Fibroblast of villous mesenchyme (primary cell): Measurements from ENCODE around the gene CREBZF. TPM values are rescaled to one million over a fixed set of nuclear protein-coding genes. Genes with fewer than 3 reads are reported as not detected.
A peak's percentile ranks its signal among the peaks of the same experiment; 100 is the strongest.

Experiments used
- DNase-seq: peaks from one replicate; pipeline ENCODE4 v3.0.0-alpha.2; 2010; ENCODE audit warnings: low read depth
- H3K4me3 ChIP-seq: 2 replicates; pipeline ENCODE4 v1.5.1; 2011; ENCODE audit warnings: low read depth, mild to moderate bottlenecking, low read length
- CTCF ChIP-seq: IDR thresholded peaks from 2 replicates; pipeline ENCODE4 v1.5.1; 2012; ENCODE audit warnings: low read depth, mild to moderate bottlenecking, low read length; ENCODE audit not compliant: insufficient read depth
- total RNA-seq: library from RNA; depleted of rRNA; stranded (reverse); fragments of >200 nt; gene quantifications from 2 replicates; pipeline ENCODE4 v1.2.3, GENCODE V29; 2012

Gene CREBZF
- total RNA-seq, 1 donor: 41.5 TPM

DNA sequence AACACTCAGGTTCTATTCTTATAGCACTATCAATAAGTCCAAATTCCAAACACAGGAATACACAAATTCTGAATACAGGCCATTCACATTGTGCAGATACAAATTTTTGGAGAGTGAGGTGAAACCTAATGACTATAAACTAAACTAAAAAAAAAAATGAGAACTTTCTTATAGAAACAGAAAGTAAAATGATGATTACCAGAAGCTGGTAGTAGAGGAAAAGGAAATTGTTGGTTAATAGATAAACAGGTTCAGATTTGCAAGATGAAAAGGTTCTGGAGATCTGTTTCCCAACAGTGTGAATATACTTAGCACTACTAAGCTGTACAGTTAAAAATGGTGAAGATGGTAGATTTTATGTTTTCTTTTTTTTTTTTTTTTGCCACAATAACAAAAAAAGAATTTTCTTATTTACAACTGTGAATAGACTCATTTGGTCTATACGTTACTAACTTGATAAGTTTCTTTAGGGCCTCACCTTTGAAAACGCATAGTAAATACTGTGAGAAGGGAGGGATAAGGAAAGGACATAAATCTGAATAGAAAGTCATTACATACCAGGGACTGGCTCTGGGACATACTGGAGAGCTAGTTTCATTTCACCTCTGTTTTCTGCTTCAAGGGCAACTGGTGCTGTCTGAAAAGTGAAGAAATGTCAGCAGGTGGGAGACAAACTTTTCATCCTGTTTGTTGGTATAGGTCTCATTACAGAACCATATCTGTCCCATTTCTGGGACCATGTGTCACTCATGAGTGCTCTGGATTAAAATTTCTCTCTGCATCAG lies 35.2 kb upstream of the CREBZF start:
- TF ChIP-seq CTCF: no peak
- DNase-seq: no peak
- H3K4me3 ChIP-seq: no peak overlapping the region

- no peak for TF ChIP-seq CTCF
- H3K4me3 ChIP-seq: no peak overlapping the region
- no peak for DNase-seq
Measured at GRCh38 chr11:85698195-85698594, 33.3 kb upstream of the CREBZF start.

GRCh38 chr11:85697747-85698146 lies 32.8 kb upstream of the CREBZF start:
- no peak overlapping the region for H3K4me3 ChIP-seq
- no peak for TF ChIP-seq CTCF
- no peak for DNase-seq

- H3K4me3 ChIP-seq: no peak overlapping the region
- no peak for DNase-seq
- TF ChIP-seq CTCF: no peak
Measured at GRCh38 chr11:85695546-85695945, 30.6 kb upstream of the CREBZF start.

DNA sequence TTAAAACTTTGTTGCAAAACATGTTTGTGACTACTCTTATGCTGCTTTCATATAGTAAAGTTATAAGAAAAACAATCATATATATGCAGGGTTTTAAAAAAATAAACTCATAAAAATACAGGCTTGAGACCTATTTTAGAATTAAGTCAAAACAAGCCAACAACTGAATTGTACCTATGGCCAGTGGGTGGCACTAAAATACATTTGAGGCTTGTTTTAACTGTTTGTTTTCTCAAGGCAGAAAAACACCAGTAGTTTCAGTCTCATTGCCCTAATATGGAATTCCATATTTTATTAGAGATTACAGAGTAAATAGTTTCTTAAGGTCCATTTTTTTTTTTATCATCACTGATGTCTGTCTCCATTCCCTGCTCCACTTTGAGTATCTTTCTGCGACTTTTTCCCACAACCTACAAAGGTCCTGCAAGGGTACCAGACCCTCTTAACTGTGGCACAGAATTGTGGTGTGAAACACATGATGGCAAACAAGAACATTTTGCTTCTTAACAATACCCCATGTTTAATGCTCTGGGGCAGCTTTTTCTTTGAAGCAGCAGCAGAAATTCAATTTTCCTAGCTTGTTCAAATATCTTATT lies 29.6 kb upstream of the CREBZF start:
- TF ChIP-seq CTCF: peak; percentile 60
- H3K4me3 ChIP-seq: no peak overlapping the region
- peak; percentile 62 for DNase-seq

DNA sequence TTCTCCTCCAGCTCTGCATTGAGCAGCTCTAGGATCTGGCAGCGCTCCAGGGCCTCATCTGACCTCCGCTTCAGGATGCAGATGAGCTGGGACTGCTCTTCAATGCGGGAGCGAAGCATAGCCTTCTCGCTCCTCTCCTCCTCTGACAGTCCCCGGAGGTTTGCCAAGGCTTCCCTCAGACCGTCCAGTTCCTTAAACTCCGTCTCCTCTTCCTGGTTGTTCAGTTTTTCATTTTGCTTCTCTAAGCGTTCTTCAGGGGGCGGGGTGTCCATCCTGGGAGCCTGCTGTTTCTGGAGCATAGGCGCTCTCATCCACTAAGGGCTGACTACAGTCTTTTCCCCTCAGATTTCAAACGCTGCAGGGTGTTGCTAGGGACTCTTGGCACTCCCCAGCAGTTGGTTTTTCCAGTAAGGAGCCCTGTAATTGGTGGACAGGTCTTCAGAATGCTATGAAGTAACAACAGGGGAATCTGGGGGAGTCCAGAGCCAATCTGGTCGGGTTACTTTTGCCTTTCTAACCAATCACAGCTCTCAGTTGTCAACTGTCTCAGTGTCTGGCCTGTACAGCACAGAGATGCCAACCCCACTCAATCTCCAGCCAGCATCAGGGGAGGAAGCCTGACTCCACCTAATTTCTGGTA lies 21.0 kb upstream of the CREBZF start, which contains the start of gene CCDC89:
CCDC89 (minus strand) TSS at position 376 of the 640 bp plus-strand sequence; CDS start at position 311, 65 bp downstream.
- TF ChIP-seq CTCF: no peak
- peak within 1 kb of the TSS; percentile 58 for H3K4me3 ChIP-seq
- peak; percentile 98 for DNase-seq
